Gastroesophageal sphincter (tissue), 3 donors: ENCODE data around the gene CTIF.

Experiments used
- POLR2A ChIP-seq, 2 donors: fragments of 450-650 bp; IDR thresholded peaks; one replicate each; pipeline ENCODE4 v1.6.1; 2017; ENCODE audit warnings: antibody characterized with exemption in 2 of 2, mild to moderate bottlenecking in 2 of 2, moderate library complexity in 1 of 2
- TF ChIP-seq, protein P1 (sequence below), 4 experiments: fragments of 200-600 bp in 2 of 4; fragments of 450-650 bp in 2 of 4; sonication (generic) in 1 of 4; IDR thresholded peaks; one replicate each; pipeline ENCODE4 v1.5.1; 2017 to 2019; ENCODE audit warnings: antibody characterized with exemption in 4 of 4, mild to moderate bottlenecking in 2 of 4, moderate library complexity in 2 of 4

DNA sequence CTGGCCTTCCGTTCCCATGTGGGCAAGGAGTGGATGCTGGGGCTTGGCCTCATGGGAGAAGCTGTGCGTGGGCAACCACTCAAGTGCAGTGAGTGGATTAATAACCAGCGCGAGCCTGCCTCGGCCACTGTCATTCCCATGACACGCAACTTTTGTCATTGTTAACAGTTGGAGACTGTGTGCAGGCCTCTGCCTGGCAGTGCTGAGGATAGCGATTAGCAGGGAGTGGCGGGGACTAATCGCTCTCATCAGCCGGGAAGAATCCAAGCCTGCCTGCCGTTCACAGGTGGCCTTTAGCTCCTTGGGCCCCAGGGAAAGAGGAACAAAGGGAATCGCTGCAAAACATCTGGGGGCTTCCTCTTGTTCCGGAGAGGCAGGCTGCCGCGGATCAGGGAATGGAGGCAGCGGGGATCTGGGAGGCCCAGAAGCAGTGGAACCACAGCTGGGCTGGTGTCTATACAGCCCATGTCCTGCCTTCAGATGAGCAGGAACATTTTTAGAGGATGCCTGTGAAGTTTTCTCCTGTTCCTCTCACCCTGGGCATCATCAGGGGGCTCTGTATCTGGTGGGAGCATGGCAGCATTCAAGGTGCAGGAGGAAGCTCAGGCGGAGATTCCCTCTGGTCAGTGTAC, 53.8 kb downstream of the CTIF start:
- no peak for TF ChIP-seq POLR2A (IDR thresholded peaks at IDR 0.05)
- TF ChIP-seq, protein P1, sequence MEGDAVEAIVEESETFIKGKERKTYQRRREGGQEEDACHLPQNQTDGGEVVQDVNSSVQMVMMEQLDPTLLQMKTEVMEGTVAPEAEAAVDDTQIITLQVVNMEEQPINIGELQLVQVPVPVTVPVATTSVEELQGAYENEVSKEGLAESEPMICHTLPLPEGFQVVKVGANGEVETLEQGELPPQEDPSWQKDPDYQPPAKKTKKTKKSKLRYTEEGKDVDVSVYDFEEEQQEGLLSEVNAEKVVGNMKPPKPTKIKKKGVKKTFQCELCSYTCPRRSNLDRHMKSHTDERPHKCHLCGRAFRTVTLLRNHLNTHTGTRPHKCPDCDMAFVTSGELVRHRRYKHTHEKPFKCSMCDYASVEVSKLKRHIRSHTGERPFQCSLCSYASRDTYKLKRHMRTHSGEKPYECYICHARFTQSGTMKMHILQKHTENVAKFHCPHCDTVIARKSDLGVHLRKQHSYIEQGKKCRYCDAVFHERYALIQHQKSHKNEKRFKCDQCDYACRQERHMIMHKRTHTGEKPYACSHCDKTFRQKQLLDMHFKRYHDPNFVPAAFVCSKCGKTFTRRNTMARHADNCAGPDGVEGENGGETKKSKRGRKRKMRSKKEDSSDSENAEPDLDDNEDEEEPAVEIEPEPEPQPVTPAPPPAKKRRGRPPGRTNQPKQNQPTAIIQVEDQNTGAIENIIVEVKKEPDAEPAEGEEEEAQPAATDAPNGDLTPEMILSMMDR (IDR thresholded peaks at IDR 0.05), result no peak
